ENCODE data around the gene DDX59.
"Not testable (repeated sequence)": the region's sequence is repeated elsewhere in the genome, so short reads cannot be mapped to it uniquely, and the experiment has no call there.

Gene DDX59

GRCh38 chr1:200670242-200671118 lies 773 bp upstream of the DDX59 start:
- peak in 1 of 2 donors; percentile 1 for DNase-seq (ENCODE audit: low read depth in 2 of 2)

GRCh38 chr1:200668514-200669313 lies 993 bp downstream of the DDX59 start:
- no peak for DNase-seq (ENCODE audit: low read depth in 2 of 2)

GRCh38 chr1:200666309-200666708 lies 3.4 kb downstream of the DDX59 start:
- no peak for DNase-seq (ENCODE audit: low read depth in 2 of 2)

GRCh38 chr1:200665861-200666260 lies 3.8 kb downstream of the DDX59 start:
- no peak for DNase-seq (ENCODE audit: low read depth in 2 of 2)

- no peak for DNase-seq (ENCODE audit: low read depth in 2 of 2)
Observed at GRCh38 chr1:200660719-200661118, 9.0 kb downstream of the DDX59 start.

GRCh38 chr1:200659269-200659668 lies 10.4 kb downstream of the DDX59 start:
- no peak for DNase-seq (ENCODE audit: low read depth in 2 of 2)

- no peak for DNase-seq (ENCODE audit: low read depth in 2 of 2)
Observed at GRCh38 chr1:200658037-200658818, 11.5 kb downstream of the DDX59 start.

GRCh38 chr1:200654660-200655059 lies 15.0 kb downstream of the DDX59 start:
- no peak for DNase-seq (ENCODE audit: low read depth in 2 of 2)

- DNase-seq (ENCODE audit: low read depth in 2 of 2): no peak
Observed at GRCh38 chr1:200653022-200653462, 16.7 kb downstream of the DDX59 start.

- no peak for DNase-seq (ENCODE audit: low read depth in 2 of 2)
Observed at GRCh38 chr1:200652378-200652777, 17.3 kb downstream of the DDX59 start.

- DNase-seq (ENCODE audit: low read depth in 2 of 2): no peak
Observed at GRCh38 chr1:200646515-200646914, 23.2 kb downstream of the DDX59 start.

GRCh38 chr1:200644021-200644420 lies 25.7 kb downstream of the DDX59 start:
- DNase-seq (ENCODE audit: low read depth in 2 of 2): no peak

GRCh38 chr1:200642481-200642880 lies 27.2 kb downstream of the DDX59 start:
- no peak for DNase-seq (ENCODE audit: low read depth in 2 of 2)

GRCh38 chr1:200640963-200641401 lies 28.7 kb downstream of the DDX59 start:
- no peak for DNase-seq (ENCODE audit: low read depth in 2 of 2)

GRCh38 chr1:200640373-200640962 lies 29.2 kb downstream of the DDX59 start:
- no peak for DNase-seq (ENCODE audit: low read depth in 2 of 2)

GRCh38 chr1:200638073-200638472 lies 31.6 kb downstream of the DDX59 start:
- no peak for DNase-seq (ENCODE audit: low read depth in 2 of 2)

GRCh38 chr1:200636681-200637080 lies 33.0 kb downstream of the DDX59 start:
- DNase-seq (ENCODE audit: low read depth in 2 of 2): no peak

GRCh38 chr1:200634261-200635122 lies 35.2 kb downstream of the DDX59 start:
- DNase-seq (ENCODE audit: low read depth in 2 of 2): no peak

- DNase-seq (ENCODE audit: low read depth in 2 of 2): no peak
Observed at GRCh38 chr1:200631375-200631774, 38.3 kb downstream of the DDX59 start.

GRCh38 chr1:200630515-200630899 lies 39.2 kb downstream of the DDX59 start:
- DNase-seq (ENCODE audit: low read depth in 2 of 2): not testable (repeated sequence)

Measured in stimulated activated CD8-positive, alpha-beta memory T cell treated with anti-CD3 and anti-CD28 coated beads, Interleukin-7, amount 100 ng/mL, for 4 hours (primary cell).